GM13977 (cell line): ENCODE results near the gene CACNA1C.

Experiments used
- DNase-seq: peaks from one replicate; pipeline ENCODE4 v3.0.0; 2012; ENCODE audit warnings: low spot score
- in situ Hi-C: fragments of 300-500 bp; cut with MboI; formaldehyde crosslinking; loops from one replicate; pipeline ENCODE4 v1.12.0; 2022; ENCODE audit warnings: low sequenced_read_pairs, low pct_unique_long_range_greater_than_20kb, mixed read lengths, inconsistent platforms; ENCODE audit not compliant: unreplicated experiment
- TF ChIP-seq, protein P1 (sequence below): IDR thresholded peaks from 2 replicates; pipeline ENCODE4 v1.5.1; 2012; ENCODE audit warnings: mild to moderate bottlenecking, control low read depth; ENCODE audit not compliant: insufficient read depth; ENCODE audit errors: extremely low read depth, missing control alignments

CACNA1C gene

DNA sequence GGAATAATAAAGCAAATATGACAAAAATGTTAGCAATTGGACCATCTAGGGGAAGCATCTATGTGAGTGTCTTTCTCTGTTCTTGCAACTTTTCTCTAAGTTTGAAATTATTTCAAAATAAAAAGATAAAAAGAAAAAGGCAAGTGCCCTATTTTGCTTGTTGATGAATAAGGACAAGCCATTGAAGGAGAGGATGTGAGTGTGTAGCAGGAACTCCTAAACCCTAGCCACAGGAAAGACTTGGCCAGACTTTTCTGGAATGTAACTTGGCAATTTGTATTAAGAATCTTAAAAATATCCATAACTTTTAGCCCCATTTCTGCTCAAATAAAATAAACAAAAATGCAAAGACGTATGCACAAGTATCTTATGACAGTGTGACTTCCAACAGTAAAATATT is 279.4 kb downstream of the CACNA1C start:
- TF ChIP-seq, protein P1, sequence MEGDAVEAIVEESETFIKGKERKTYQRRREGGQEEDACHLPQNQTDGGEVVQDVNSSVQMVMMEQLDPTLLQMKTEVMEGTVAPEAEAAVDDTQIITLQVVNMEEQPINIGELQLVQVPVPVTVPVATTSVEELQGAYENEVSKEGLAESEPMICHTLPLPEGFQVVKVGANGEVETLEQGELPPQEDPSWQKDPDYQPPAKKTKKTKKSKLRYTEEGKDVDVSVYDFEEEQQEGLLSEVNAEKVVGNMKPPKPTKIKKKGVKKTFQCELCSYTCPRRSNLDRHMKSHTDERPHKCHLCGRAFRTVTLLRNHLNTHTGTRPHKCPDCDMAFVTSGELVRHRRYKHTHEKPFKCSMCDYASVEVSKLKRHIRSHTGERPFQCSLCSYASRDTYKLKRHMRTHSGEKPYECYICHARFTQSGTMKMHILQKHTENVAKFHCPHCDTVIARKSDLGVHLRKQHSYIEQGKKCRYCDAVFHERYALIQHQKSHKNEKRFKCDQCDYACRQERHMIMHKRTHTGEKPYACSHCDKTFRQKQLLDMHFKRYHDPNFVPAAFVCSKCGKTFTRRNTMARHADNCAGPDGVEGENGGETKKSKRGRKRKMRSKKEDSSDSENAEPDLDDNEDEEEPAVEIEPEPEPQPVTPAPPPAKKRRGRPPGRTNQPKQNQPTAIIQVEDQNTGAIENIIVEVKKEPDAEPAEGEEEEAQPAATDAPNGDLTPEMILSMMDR, result no peak
- in situ Hi-C loops, result no loop called here
- DNase-seq, result no peak

DNA sequence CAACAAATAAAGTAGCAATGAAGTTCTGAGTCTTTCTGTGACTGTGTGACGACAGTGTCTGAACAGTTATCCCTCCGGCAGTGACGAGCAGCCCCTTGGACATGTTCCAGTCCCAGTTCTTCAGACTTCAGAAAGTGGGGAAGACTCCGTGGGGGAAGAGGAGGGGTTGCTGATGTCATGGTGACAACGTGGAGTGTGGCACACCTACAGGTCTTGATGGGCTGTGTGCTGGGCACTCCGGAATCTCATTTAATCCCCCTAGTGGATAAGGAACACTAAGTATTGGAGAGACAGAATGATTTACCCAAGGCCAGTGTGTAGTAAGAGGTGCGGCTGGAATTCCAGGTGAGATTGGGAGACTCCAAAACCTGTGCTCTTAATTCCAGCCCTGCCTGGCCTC is 280.2 kb downstream of the CACNA1C start:
- in situ Hi-C loops, result no loop called here
- TF ChIP-seq, protein P1, result no peak
- DNase-seq, result no peak

DNA sequence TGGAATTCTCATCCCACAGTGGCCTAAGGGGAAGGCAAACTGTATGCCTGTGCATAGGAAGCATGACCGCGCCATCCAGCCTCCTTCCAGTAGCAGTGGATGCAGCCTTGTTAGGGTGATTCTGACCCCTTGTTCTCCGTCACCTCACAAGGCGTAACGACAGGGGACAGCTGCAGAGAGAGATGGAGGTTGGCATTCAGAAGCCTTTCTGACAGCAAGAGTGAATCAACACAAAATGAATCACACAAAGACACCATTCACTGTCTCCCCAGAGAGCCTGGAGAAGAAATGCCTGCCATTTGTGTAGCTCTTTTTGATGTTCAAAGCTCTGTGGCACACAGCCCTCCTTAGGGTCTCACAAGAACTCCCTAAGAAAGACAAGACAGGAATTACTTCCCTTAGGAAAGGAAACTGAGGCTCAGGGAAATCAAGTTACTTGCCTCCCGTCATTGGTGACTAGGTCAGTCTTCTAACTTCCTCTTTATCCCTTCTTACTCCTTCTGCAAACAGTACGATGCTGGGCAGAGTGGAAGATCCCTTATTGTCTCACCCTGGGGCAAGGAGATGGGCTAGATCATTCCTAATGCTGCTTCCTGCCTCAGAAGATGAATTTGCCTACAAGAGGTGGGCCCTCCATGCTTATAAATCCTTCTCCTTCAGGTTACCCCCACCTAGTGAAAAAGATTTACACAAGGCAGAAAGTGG is 280.9 kb downstream of the CACNA1C start:
- in situ Hi-C loops, result no loop called here
- TF ChIP-seq, protein P1, result no peak
- DNase-seq, result no peak

DNA sequence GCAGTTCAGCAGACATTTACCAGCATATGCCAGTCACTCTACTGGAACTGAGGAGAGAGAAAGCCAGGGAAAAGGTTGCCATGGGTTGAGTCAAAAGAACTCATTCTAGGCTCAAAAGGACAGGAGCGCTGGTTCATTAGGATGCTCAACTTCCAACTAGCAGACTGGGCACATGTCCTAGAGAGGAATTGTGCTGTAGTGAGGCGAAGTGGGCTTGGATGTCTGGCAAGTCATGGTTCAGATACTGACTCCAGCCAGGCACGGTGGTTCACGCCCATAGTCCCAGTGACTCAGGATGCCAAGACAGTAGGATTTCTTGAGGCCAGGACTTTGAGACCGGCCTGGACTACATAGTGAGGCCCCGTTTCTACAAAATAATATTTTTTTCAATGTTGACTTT is 281.5 kb downstream of the CACNA1C start:
- in situ Hi-C loops, result no loop called here
- no peak for DNase-seq
- TF ChIP-seq, protein P1, result no peak

DNA sequence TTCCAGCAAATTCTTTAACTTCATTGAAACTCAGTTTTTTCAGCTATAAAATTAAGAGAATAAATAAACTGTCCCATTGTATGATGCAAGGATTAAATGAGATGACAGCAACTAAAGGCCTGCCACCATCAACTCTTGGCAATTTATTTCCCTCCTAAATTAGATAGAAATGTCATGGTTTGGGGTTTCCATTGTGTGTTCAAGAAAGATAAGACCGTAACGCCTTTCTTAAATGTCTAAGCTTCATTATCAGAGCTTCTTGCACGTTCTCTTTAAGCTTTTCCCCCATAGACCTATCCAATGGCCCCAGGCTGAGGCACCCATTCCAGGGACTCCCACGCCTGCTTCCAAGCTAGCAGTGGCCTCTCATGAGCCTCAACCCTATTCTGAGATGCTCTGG is 281.9 kb downstream of the CACNA1C start:
- TF ChIP-seq, protein P1, result no peak
- in situ Hi-C loops, result no loop called here
- DNase-seq, result no peak

DNA sequence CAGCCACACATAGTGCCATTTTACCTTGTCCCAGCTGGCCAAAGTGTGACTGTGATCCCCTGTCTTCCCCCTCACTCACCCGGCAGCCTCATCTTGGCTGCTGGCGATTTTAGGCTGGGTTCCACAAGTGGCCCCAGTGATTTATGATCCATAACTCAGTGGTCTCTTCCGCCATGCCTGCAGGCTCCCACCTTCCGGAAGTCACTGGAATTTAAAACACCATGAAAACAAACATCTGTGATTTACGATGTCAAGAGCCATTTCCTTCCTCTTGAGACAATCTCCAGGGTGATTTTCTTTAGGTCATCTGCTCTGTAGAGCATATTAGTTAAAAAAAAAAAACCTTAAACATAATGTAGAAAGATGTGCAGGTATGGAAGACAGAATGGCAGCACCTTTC is 282.3 kb downstream of the CACNA1C start:
- no peak for DNase-seq
- TF ChIP-seq, protein P1, result no peak
- in situ Hi-C loops, result no loop called here

DNA sequence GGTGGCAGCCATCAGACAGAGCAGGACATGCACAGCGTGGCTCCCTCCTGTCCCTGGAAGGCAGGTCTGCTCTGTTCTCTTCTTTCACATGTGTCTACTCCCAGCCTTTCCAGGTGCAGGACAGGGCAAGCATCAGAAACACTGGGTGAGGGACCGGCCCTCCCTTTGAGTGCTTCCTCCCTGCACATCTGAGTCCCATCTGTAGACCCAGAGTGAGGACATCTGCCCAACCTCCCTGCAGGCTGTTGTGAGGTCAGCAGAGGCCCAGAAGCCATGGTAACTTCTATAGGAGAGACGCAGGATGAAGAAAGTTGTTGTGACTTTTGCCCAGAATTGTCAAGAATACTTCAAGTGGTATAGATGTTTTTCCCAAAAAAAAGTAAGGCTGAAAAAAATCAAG is 282.7 kb downstream of the CACNA1C start:
- TF ChIP-seq, protein P1, result no peak
- no peak for DNase-seq
- in situ Hi-C loops, result no loop called here
